ENCODE results near the gene CLPSL1.

The CLPSL1 gene

GRCh38 chr6:35759426-35759825 is 21.4 kb upstream of the CLPSL1 start:
- no peak for DNase-seq

- DNase-seq, result no peak
These were observed 15.1 kb upstream of the CLPSL1 start for GRCh38 chr6:35765739-35766138.

- DNase-seq, result no peak
These were observed 11.6 kb upstream of the CLPSL1 start for GRCh38 chr6:35769211-35769610.

- DNase-seq, result no peak
These were observed 9.5 kb upstream of the CLPSL1 start for GRCh38 chr6:35771343-35771627.

GRCh38 chr6:35774116-35774794 is 6.6 kb upstream of the CLPSL1 start:
- DNase-seq, result no peak

- DNase-seq, result no peak
These were observed 5.8 kb upstream of the CLPSL1 start for GRCh38 chr6:35775031-35775430.

- DNase-seq, result no peak
These were observed 4.2 kb upstream of the CLPSL1 start, which contains the start of gene CLPSL2 for GRCh38 chr6:35776364-35777215. Gene CLPSL2, plus strand, starts transcription at chr6:35776598. Its CDS starts 21 bp downstream, at chr6:35776619.

- no peak for DNase-seq
These were observed 3.3 kb upstream of the CLPSL1 start for GRCh38 chr6:35777356-35778102.

- no peak for DNase-seq
These were observed 2.4 kb upstream of the CLPSL1 start for GRCh38 chr6:35778437-35778836.

GRCh38 chr6:35781290-35781689 is 471 bp downstream of the CLPSL1 start:
- no peak for DNase-seq

- no peak for DNase-seq
These were observed 1.6 kb downstream of the CLPSL1 start for GRCh38 chr6:35782424-35782823.

GRCh38 chr6:35784200-35784599 is 3.4 kb downstream of the CLPSL1 start:
- DNase-seq, result no peak

- DNase-seq, result no peak
These were observed 5.5 kb downstream of the CLPSL1 start for GRCh38 chr6:35786272-35786671.

GRCh38 chr6:35786810-35787209 is 6.0 kb downstream of the CLPSL1 start:
- DNase-seq, result no peak

- DNase-seq, result no peak
These were observed 6.7 kb downstream of the CLPSL1 start for GRCh38 chr6:35787266-35788218.

- no peak for DNase-seq
These were observed 7.7 kb downstream of the CLPSL1 start for GRCh38 chr6:35788423-35788982.

GRCh38 chr6:35790683-35791082 is 9.9 kb downstream of the CLPSL1 start:
- no peak for DNase-seq

- no peak for DNase-seq
These were observed 14.0 kb downstream of the CLPSL1 start for GRCh38 chr6:35794536-35795452.

GRCh38 chr6:35795453-35796071 is 14.7 kb downstream of the CLPSL1 start:
- no peak for DNase-seq

GRCh38 chr6:35796236-35796635 is 15.4 kb downstream of the CLPSL1 start:
- DNase-seq, result no peak

Measured in CD4-positive, alpha-beta T cell treated with Interleukin-4 for 1 hour (primary cell).